ENCODE results near the gene TSPAN32. TPM values are rescaled to one million over a fixed set of nuclear protein-coding genes. Genes with fewer than 3 reads are reported as not detected.

The TSPAN32 gene
- total RNA-seq: not detected in 2 replicates

GRCh38 chr11:2301631-2302305, at the start of gene TSPAN32, which contains the start of gene C11orf21:
TSS of gene TSPAN32 (plus strand) at chr11:2302013. CDS start at chr11:2302150, 137 bp downstream.
TSS of gene C11orf21 (minus strand) at chr11:2301918. CDS start at chr11:2301808, 110 bp downstream.

DNA sequence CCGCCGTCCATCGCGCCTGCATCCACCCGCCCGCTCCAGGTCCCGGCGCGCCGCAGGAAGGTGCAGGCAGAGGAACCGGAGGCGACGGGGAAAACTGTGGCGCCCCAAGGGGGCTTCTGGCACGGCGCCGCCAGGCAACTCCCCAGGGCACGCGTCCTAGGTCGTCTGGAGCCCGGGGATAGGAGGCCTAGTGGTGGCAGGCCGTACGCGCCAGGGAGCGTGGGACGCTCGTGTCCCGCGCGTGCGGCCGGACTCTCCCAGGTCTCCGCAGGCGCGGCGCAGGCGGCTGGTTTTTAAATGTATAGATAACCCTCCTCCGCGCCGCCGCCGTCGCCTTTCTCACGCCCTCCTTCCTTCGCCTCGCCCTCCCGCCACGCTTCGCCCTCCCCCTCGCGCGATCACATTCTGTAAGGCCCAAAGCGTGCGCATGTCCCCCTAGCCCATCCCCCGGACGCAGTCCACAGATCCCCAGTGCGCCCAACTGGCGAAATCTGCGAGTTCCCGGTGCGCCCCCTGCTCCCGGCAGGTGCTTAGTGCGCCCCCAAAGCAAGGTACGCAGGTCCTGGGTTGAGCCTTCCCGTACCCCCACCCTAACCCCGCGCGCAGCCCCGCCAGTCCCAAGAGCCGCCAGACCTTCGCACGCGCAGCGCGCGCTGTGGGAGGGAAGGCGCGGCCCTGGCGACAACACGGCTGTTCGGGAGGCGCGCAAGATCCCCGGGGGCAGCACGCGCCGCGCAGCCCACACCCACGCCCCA, 31.3 kb upstream of the TSPAN32 start, which contains the start of gene ASCL2:
Gene ASCL2 (minus strand): TSS at position 267 of the 755 bp plus-strand sequence. CDS start 256 bp downstream, at position 11.

Other genes starting within 250 kb of the TSPAN32 start
- gene IGF2, start 162.6 kb upstream of the TSPAN32 start, total RNA-seq: 1.0 TPM in 1 of 2 replicates, not detected in the other
- gene INS, start 140.8 kb upstream of the TSPAN32 start, total RNA-seq: not detected in 2 replicates
- 0.16 and 0.76 TPM in 2 replicates for gene TH, start 130.2 kb upstream of the TSPAN32 start, total RNA-seq
- 0.78 and 0.87 TPM in 2 replicates for gene ASCL2, start 31.4 kb upstream of the TSPAN32 start, total RNA-seq
- not detected in 2 replicates for gene C11orf21, start 95 bp upstream of the TSPAN32 start, total RNA-seq
- 131 and 161 TPM in 2 replicates for gene CD81, start 75.3 kb downstream of the TSPAN32 start, total RNA-seq
- 37.9 and 49.0 TPM in 2 replicates for gene TSSC4, start 98.7 kb downstream of the TSPAN32 start, total RNA-seq
- gene TRPM5, start 142.5 kb downstream of the TSPAN32 start, total RNA-seq: not detected in 2 replicates
- not detected in 2 replicates for gene KCNQ1, start 143.0 kb downstream of the TSPAN32 start, total RNA-seq

Measured in hair follicular keratinocyte (primary cell).